Lower lobe of right lung (tissue), 2 donors: Measurements from ENCODE around the gene ALDH3B1. TPM values are rescaled to one million over a fixed set of nuclear protein-coding genes. Genes with fewer than 3 reads are reported as not detected.

ENCODE experiments used
- ATAC-seq, 2 donors: fragments of 200-7000 bp; cut with Tn5 transposase; one replicate each; pipeline ENCODE4 v1.9.1; 2020 to 2022; ENCODE audit warnings: mild to moderate bottlenecking in 2 of 2, moderate library complexity in 2 of 2
- DNase-seq: peaks from one replicate; pipeline ENCODE4 v3.0.0-alpha.2; 2020
- H3K27ac ChIP-seq: fragments of 200-600 bp; one replicate; pipeline ENCODE4 v1.8.0; 2022
- H3K27me3 ChIP-seq: fragments of 200-600 bp; one replicate; pipeline ENCODE4 v1.8.0; 2022; ENCODE audit warnings: low read depth
- H3K36me3 ChIP-seq: fragments of 200-600 bp; one replicate; pipeline ENCODE4 v1.8.0; 2022; ENCODE audit warnings: mild to moderate bottlenecking
- H3K4me1 ChIP-seq: fragments of 200-600 bp; one replicate; pipeline ENCODE4 v1.8.0; 2022
- H3K4me3 ChIP-seq: fragments of 200-600 bp; one replicate; pipeline ENCODE4 v1.8.0; 2022; ENCODE audit warnings: mild to moderate bottlenecking
- H3K9me3 ChIP-seq: fragments of 200-600 bp; one replicate; pipeline ENCODE4 v1.8.0; 2022
- CTCF ChIP-seq: fragments of 200-600 bp; IDR thresholded peaks from one replicate; pipeline ENCODE4 v1.8.0; 2022; ENCODE audit warnings: antibody characterized with exemption, mild to moderate bottlenecking
- intact Hi-C: fragments of 100-400 bp; cut with DNase I; formaldehyde crosslinking; loops from one replicate; pipeline ENCODE4 v1.11.0; 2022
- total RNA-seq: library from RNA; stranded (reverse); fragmentation: NEBNext Ultra II Directional; extraction: Animal tissue kit (Norgen Biotek cat#: 25700); gene quantifications from one replicate; pipeline ENCODE4 v1.2.1, GENCODE V29; 2021
- donor health status: DM: no; HTN: yes; CAD: no; lungs with severe emphysema.

ALDH3B1 gene
- total RNA-seq, 1 donor from 2014 or later, result 104 TPM

DNA sequence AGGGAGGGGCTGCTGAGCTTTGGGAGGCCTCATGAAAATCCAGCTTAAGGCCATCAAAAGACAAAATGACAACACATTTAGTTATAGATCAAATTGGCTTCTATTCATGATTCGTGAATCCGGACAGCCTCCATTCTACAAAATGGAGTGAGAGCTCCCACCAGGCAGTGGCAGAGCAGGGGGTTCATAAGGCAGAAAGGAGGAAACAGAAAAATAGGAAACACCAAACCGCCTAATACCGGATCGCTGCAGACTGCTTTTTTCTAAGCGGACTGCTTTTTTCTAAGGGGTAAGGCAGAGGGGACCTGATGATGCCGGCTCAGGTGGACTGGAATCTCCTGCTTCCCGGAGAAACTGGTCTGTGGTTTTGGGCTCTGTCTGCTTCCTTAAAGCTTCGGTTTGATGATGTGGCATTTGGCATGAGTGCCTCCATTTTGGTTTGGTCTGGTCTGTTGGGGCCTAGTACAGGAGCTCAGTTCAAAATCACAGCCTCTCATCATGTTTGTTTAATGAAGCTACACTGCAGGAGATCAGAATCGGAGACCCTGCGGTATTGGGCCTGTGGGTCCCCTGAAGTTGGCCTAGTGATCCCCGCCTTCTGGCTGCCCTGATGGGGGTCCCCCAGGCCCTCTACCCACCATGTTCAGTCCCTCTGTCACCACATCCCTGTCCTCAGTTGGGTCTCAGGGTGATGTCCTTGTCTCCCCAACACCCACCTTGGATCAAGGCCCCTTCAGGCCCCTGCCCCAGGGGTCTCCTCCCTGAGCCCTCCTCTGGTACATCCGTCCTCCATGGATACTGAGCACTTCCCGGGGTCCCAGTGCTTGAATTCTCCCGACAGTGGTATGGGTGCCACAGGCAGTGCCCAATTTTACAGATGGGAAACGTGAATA lies 1.2 kb downstream of the ALDH3B1 start:
- peak overlapping the region; percentile 86 for H3K27ac ChIP-seq

DNA sequence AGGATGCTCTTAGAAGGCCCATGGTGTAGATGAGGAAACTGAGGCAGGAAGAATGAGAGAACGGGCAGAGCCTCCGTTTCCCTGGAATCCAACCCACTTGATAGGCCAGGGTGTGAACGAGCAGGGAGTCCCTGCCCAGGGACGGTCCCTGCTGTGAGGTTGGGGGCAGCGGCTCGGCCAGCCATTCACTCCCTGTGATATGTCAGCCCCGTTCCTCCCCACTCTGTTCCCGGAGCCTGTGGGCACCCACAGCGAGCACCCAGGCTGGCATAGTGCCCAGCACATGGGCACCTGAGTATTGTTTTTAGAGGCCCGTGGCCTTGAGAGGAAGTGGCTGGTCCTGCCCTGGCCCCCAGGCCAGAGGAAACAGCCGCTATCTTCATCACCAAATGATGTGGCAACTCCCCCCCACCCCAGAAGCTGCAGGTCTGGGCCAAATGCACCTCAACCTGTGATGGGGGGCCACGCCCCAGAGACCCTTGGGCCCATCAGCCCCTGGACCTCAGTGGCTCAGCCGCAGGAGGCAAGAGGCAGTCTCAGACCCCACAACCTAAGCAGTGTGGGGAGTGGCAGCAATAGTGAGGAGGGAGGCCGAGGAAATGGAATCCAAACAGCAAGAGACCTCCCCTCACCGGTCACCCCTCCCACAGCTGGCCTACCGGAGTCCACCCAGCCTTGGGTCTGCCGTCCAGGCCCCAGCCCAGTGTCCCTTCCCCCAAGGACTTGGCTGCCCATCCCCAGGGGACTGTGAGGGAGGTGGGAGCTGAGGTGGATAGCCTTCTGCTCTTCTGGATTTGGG lies 2.1 kb downstream of the ALDH3B1 start:
- no peaks in the 10 kb centered on the region for H3K9me3 ChIP-seq
- intact Hi-C loops, result no loop called here
- peak overlapping the region; percentile 62 for H3K4me3 ChIP-seq
- ATAC-seq (no peak), DNase-seq (peak; percentile 71)
- no peaks in the 10 kb centered on the region for H3K27me3 ChIP-seq
- TF ChIP-seq CTCF, result no peak
- H3K4me1 ChIP-seq, result peaks cover 78% of the 10 kb centered on the region
- H3K36me3 ChIP-seq, result no peaks in the 10 kb centered on the region
- peak overlapping the region; percentile 86 for H3K27ac ChIP-seq

More for the DNA sequence above, 1.2 kb downstream of the ALDH3B1 start:
- intact Hi-C loops, result no loop called here
- ATAC-seq (no peak), DNase-seq (no peak)
- Histone ChIP-seq H3K4me1 (peaks cover 69% of the 10 kb centered on the region), H3K4me3 (peak overlapping the region; percentile 62), H3K36me3 (no peaks in the 10 kb centered on the region), H3K27me3 (no peaks in the 10 kb centered on the region), H3K9me3 (no peaks in the 10 kb centered on the region)
- no peak for TF ChIP-seq CTCF

GRCh38 chr11:68012843-68013610 lies 2.9 kb downstream of the ALDH3B1 start:
- Histone ChIP-seq H3K27me3 (no peaks in the 10 kb centered on the region), H3K4me1 (peaks cover 78% of the 10 kb centered on the region), H3K4me3 (peak overlapping the region; percentile 3), H3K9me3 (no peaks in the 10 kb centered on the region), H3K27ac (peak overlapping the region; percentile 86), H3K36me3 (no peaks in the 10 kb centered on the region)
- no peak for TF ChIP-seq CTCF
- intact Hi-C loops, result no loop called here
- DNase-seq, result peak; percentile 86
- peak; percentile 68 to 69 for ATAC-seq

DNA sequence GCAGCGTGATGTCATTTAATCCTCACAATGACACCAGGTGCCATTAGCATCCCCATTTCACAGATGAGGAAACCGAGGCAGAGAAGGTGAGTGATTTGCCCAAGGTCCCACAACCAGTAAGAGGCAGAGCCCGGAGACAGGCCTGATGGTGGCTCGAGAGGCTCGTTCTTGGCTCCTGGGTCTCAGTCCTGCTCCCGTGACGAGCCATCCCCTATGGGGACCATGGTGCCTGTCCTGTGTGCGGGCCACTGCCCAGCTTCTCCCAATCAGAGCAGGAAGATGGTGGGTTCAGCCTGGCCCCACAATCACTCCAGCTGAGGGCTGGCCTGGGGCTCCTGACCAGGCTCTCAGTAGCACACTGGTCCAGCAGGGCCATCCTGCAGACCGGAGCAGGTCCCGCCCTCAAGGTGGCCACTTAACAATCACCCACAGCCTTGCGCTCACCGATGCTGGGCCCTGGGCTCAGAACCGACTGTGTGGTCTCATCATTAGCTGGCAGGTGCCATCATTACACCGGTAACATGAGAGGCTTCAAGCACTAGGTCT lies 3.6 kb downstream of the ALDH3B1 start:
- Histone ChIP-seq H3K27ac (peak overlapping the region; percentile 86), H3K4me3 (no peak overlapping the region), H3K4me1 (peaks cover 72% of the 10 kb centered on the region)

More for the DNA sequence above, 3.6 kb downstream of the ALDH3B1 start:
- H3K9me3 ChIP-seq, result no peaks in the 10 kb centered on the region
- intact Hi-C loops, result no loop called here
- TF ChIP-seq CTCF, result no peak
- DNase-seq (no peak), ATAC-seq (no peak)
- no peaks in the 10 kb centered on the region for H3K27me3 ChIP-seq
- H3K36me3 ChIP-seq, result peaks cover 1% of the 10 kb centered on the region
